ENCODE measurements around the gene PLA2G3.

DNA sequence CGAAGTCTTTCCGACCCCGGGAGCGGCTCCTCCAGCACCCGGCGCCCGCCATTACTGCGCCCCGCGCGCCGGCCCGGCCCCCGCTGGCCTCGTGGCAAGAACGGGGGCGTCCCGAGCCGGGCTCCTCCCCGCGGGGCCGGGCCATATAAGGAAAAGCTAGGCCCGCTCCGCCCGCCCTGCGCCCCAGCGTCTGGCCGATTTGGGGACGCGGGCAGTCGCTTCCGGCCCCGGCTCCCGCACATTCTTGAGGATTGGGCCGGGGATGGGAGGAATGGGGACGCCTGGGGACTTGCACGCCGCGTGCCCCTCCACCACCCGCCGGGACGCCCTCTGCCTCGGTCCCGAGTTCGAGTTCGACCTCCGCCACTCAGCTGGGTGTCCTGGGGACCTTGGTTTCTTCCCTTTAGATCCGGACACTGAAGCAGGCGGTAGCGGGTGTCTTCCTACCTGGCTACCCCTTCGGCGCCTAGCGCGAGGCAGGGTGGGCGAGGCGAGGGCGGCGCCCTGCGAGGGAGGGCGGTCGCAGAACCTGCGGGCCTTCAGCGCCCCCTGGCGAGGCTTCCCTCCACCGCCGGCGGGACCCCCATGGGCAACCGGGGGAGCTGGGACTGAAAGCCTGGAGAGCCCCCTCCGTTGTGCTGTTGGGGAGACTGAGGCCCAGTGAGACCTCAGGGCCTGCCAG lies 55.4 kb downstream of the PLA2G3 start:
- TF ChIP-seq, protein P1, sequence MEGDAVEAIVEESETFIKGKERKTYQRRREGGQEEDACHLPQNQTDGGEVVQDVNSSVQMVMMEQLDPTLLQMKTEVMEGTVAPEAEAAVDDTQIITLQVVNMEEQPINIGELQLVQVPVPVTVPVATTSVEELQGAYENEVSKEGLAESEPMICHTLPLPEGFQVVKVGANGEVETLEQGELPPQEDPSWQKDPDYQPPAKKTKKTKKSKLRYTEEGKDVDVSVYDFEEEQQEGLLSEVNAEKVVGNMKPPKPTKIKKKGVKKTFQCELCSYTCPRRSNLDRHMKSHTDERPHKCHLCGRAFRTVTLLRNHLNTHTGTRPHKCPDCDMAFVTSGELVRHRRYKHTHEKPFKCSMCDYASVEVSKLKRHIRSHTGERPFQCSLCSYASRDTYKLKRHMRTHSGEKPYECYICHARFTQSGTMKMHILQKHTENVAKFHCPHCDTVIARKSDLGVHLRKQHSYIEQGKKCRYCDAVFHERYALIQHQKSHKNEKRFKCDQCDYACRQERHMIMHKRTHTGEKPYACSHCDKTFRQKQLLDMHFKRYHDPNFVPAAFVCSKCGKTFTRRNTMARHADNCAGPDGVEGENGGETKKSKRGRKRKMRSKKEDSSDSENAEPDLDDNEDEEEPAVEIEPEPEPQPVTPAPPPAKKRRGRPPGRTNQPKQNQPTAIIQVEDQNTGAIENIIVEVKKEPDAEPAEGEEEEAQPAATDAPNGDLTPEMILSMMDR (IDR thresholded peaks at IDR 0.05): peak; percentile 85 to 92 (median 86)
- no peak for TF ChIP-seq EP300 (IDR thresholded peaks at IDR 0.05)
- no peak for TF ChIP-seq POLR2A (IDR thresholded peaks at IDR 0.05; ENCODE audit: low read depth)
- TF ChIP-seq POLR2AphosphoS5 (IDR thresholded peaks at IDR 0.05): peak in 1 of 2 donors; percentile 81

Data from esophagus muscularis mucosa (tissue), 4 donors.